HG03558 (cell line): ENCODE results near the gene SCN9A.
"Not testable (repeated sequence)": the region's sequence is repeated elsewhere in the genome, so short reads cannot be mapped to it uniquely, and the experiment has no call there.

ENCODE experiments used
- ATAC-seq: cut with Tn5 transposase; IDR thresholded peaks from one replicate; pipeline ENCODE4 v1.9.1; 2021; ENCODE audit warnings: moderate number of reproducible peaks; ENCODE audit not compliant: unreplicated experiment; ENCODE audit errors: extremely low read depth

SCN9A gene

DNA sequence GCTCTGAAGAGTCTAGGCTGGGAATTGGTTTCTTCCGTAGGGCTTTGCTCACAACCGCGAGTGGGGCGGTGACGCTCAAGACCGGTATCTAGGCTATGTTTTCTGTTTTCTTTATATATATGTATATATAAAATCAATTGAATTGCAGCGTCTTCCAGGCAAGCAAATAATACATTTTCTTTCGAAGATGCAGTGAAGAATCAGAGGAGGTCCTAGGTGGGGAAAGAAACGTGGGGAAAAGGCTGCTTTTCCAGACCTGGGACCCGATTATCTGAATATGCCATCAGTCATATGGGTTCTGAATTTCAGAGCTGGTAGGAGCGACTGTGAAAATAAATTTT, 714 bp upstream of the SCN9A start:
- no peak for ATAC-seq

DNA sequence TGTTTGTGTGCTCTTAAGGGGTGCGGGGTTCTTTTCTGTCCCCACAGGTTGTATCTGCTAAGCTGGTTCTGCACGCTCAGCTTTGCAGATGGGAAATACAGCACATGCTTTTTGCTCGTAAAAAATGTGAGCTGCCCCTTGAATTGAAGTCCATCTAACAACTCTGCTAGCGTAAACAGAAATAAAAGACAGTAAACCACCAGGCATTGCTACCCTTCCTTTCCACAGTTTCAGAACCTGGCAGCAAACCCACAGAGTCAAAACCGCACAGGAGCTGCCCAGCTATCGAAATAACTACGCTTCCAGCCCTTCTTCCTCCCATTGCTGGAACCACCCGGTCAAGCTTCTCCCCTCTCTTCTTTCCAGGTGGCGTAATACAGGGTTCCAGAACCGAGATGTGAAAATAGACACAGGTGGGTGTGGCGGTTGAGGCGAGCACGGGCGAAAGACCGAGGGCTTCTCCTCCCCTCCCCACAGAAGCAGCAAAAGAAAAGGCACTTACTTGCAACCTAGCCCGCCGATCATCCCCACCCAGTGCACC, 479 bp downstream of the SCN9A start:
- no peak for ATAC-seq

DNA sequence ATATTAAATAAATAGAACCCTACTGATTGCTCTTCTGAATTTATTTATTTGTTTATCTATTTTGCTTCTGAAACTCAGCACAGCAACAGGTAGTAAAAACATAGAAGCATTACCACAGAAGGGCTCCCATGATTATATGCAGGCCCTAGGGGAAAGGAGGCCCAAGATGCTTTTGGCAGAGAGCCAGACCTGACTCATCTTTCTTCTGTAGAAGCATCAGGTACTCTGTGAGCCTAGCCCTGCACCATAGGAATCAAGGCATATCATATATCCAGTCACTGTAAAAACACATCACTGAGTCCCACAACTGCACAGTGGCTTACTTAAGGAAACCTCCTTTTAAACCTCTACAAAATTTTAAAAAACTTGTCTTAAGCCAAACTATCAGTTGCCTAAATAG, 1.8 kb downstream of the SCN9A start:
- ATAC-seq, result no peak

DNA sequence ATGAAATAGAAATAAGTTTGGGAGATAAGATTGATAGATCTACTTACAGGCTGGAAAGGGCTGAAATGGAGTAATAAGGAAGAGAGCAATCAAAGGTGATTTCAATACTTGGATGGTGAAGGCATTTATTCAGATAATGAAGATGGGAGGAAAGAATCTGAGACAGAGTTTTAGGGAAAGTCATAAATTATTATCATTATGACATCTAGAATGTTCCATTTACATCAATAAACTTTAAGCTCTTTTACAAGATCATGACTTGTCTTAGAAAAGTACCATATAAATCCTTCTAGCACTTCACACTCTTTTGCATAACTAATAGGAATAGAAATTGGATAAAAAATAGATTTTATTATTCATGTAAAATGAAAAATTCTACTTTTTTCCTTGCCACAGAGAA, 2.2 kb downstream of the SCN9A start:
- ATAC-seq, result no peak

DNA sequence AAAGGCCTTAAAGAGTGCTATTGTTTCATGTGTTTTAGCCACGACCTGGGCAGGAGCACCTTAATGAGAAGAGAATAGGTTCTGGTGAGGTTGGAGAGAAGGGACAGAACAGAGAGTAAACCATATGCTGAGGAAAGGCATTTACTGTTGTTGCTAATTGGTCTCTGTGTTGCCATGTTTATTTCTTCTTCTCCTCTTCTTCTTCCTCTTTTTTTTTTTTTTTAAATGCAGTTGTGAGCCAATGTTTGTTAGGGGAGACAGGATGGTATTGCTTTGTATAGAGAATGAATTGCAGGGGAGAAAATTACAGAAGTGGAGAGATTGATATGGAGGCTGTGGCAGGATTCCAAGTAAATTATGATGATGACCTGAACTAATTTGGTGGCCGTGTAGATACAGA, 2.6 kb downstream of the SCN9A start:
- no peak for ATAC-seq

DNA sequence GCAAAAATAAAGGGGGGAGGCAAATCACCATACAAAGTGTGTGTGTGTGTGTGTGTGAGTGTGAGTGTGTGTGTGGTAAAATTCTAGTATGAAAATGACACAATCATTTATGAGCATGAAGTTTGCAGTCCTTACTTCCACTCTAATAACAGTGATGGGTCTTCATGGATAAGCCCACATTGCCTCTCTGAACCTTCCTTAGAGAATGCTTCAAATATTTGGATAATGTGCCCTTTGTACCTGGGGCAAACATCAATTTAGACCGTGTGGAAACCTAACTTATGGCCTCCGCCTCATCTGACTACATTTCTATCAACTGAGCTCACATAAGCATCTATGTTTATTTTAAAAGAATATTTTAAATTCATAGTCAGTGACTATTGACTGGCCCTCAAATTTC, 3.7 kb downstream of the SCN9A start:
- no peak for ATAC-seq

DNA sequence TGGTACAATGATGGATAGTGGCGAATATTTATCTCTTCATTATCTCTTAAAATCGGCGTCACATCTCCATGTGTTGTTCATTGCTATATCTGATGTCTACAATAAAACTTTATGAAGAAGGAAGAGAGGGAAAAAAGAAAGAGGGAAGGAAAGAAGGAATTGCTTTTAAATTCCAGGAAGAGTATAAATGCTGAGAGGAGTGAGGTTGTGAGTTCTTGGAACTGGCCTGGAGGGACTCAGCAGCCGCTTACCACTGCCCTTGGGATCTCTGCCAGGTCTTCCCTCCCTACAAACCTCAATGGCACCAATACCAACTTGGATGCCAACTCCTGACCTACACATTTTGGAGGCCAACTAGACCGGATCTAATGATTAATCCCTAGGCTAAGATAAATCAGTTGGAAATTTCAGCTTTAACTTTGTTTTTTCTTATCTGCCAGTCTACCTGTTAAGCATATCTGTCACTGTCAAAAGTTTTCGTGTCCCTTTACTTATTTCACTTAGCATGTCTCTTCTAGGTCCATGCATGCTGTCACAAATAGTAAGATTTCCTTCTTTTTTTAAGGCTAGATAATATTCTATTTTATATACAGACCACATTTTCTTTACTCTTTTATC, 9.8 kb downstream of the SCN9A start:
- no peak for ATAC-seq

DNA sequence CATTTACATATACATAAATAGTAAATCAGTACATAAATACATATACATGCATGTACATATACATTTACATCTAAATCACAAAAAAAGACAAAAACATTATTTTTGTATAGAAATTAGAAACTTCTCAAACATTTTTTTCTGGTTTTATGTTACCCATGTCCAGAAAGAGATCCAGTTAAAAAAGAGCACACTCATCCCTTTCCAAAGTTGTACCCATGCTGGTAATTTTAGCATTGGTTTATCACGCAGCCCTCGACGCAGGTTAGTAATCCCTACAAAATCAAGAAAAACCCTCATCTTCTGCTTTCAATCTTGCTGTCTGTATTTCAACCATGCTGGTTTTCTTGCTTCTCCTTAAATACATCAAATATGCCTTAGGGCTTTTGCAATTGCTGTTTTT, 10.5 kb downstream of the SCN9A start:
- ATAC-seq, result no peak

DNA sequence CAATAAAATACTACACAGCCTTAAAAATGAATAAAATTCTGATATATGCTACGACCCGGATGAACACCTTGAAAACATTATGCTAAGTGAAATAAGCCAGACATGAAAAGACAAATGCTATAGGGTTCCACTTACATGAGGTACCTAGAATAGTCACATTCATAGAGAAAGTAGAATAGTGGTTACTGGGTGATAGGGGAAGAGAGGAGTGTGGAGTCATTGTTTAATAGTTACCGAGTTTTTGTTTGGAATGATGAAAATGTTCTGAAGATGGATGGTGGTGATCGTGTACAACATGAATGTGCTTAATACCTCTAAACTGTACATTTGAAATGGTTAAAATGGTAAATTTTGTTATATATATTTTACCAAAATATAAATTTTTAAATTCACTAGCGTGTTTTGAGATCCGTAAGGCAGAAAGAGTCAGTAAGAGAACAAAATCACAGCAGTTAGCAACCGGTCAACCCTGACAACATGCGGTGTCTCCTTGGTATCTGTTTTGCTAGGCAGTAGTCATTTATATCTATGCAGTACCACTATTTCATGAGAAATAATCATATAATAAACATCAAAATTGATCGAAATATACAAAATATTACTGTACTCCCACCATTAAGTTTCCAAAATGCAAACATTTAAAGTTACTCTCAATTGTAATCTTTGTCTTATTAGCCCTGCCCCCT, 11.1 kb downstream of the SCN9A start:
- no peak for ATAC-seq

DNA sequence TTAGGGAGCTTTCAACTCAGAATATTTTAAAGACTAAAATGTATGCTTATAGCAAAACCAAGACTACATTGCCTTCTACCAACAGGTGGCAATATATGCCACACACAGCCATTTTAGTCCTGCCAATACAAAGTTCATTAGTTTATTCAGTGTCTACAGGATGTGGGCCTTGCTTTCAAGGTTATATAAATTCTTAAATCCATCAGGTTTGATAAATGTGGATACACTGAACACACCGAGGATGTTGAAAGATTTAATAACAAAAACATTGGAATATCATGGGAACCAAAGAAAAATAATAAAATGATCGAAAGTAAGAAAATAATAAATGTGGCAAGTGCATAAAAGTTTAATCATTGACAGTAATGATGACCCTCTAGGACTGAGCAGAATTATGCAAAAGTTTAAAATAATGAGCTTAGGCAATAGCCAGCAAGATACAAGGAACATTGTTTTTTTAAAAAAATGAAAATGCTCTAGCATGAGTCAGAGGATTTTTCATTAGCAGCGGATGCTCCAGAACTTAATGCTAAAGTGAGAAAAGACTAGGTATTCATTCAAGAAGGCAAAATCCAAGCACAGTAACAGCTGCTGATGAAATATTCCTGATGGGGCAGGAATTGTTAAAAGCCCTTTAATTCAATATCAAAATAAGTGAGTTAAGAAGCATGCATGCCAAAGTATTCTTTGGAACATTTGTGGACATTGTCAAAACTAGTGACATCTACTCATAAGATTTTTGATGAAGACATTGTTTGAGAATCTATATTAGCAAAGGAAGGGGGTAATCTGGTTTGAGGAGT, 14.2 kb downstream of the SCN9A start:
- ATAC-seq, result no peak

DNA sequence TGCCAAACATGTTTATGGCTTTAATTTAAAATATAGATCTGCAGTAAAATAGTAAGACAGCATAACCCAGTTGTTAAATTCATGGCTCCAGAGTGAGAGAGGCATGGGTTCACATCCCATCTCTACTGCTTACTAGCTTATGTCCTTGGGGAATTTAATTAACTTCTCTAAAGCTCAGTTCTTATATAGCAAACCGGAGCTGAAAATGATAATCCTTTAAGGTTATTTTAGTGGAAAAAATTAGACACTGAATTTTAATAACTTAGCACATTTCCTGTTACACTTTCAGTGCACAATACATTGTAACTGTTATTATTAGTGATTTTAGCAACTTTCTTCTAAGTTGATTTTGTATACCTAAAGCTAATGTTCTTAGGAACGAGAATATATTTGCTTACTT, 14.8 kb downstream of the SCN9A start:
- no peak for ATAC-seq

DNA sequence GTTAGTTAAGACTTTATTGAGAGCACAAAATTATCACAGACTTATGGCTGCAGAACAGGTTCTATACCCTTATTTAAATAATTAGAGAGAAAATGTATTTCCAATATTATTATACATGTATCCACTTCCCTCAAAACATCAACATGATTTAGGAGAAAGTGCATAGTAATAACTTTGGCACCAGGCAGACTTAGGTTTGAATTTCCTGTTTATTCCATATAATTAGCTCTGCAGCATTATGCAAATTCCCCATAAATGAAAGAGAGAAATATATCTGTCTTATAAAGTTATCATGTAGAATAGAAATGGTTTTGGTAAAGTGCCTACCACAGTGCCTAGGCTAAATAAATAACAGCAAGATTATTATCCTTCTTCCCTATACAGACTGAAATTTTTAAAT, 15.3 kb downstream of the SCN9A start:
- no peak for ATAC-seq

DNA sequence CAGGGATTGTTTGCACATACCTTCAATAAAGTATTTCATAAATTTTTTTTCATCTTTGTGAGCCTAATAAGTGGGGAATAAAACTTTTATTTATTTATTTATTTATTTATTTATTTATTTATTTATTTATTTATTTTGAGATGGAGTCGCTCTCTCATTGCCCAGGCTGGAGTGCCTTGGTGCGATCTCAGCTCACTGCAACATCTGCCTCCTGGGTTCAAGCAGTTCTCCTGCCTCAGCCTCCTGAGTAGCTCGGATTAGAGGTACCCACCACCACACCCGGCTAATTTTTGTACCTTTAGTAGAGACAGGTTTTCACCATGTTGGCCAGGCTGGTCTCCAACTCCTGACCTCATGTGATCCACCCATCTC, 17.8 kb downstream of the SCN9A start:
- not testable (repeated sequence) for ATAC-seq

DNA sequence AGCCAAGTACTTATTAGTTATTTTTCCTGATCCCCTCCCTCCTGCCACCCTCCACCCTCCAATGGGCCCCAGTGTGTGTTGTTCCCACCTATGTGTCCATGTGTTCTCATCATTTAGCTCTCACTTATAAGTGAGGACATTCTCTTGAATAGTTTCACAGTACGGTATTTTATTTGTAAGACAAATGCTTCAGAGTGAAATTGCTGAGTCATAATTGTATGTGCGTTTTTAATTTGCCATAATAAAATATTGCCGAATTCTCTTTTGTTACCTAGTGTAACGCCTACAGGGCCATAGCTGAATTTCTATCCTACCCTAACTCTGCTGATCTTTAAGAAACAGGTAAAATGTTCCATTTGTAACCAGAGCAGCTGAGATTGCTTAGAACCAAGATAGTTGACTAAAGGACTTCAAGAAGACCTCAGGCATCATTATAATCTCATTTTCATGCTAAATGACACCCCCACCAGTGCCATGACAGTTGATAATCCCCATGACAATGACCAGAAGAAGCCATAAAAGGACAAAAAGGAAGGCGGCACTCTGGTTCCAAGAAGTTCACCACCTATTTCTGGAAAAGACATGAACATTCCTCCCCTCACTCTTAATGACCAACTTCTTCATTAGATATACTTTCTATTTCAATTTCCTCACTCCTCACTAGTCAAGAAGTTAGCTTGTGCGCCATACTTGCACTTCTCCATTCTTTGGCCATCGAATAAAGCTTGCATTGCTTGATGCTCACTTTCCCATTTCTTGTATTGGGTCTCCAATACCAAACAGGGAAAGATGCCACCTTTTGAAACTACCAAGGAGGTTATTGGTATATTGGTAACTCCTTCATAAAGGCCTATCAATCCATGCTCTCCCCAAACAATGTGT, 18.4 kb downstream of the SCN9A start:
- no peak for ATAC-seq

DNA sequence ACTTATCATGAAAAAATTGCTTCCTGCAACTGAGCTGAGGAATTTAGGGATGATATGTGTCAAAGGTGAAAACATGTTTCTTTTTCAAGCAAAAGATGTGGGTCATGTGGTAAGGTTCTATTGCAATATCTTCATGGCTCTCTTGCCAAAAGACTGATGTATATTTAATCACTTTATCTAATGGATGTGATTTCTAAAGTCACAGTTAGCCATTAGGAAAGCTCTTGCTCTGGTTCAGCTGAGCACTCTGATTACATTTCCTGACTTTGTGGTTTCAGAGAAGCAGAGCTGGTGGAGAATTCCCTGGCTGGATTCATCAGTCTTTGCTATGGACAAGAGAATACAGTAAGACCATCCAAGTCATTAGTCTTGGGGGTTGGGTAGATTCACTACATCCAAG, 24.4 kb downstream of the SCN9A start:
- no peak for ATAC-seq

DNA sequence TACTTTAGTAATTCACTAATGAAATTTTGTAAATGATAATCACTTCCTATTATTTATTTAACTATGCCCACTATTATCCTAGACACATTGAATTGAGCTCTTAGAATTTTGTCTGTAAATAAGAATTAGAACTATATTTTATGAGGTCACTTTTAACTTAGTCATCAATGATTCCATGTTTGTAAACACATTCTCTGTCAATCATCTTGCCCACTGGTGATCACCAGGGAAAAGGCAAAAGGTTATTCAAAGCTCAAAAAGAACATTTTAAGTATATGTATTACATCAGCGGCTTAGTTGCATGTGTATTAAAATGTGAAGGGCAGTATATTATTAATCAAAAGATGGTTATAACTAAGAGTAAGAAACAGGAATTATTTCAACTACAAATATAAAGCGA, 25.2 kb downstream of the SCN9A start:
- no peak for ATAC-seq

DNA sequence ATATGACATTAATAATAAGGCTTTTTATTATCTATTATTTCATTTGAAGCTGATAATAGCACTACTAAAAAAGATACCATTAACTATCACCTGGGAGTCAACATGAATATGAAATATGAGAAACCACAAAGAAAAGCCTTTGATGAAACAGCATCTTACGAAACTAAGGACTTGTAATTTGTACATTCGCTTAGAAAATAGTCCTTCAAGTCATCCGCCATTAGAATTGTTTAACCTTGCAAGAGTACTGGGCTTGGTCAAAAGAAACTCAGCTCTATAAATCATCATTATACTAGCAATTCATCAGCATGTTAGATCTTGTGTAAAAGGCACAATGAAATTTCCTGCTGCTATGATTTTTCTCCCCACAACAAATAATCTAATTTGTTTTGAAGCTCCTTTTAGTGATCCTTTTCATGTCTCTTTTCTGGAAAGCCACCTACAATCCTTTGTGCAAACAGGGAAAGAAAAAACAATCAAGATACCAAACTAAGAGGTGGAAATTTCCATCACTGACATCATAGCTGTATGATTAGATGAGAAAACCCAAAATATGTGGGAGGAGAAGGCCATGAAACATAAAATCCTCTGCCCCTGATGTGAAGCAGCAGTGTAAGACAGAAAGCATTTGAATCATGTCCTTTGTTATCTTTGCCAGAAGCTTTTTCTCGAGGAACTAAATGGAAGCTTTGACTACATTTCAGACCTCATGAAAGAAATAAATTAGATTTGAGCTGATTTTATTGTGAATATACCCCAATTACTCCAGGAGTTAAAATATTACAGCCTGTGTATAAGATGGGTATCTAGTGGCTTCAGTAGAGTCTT, 31.2 kb downstream of the SCN9A start:
- no peak for ATAC-seq

DNA sequence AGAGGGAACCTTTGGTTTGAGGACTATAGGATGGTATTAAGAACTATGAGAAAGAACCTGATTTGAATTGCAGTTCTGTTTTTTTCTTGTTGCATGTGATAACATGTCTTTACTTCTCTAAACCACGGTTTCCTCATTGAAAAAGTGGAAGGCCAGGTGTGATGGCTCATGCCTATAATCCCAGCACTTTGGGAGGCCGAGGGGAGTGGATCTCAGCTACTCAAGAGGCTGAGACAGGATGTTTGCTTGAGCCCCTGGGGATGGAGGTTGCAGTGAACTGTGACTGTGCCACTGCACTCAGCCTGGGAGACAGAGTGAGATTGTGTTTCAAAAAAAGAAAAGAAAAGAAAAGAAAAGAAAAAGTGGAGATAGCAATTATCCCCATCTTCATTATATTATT, 32.3 kb downstream of the SCN9A start:
- no peak for ATAC-seq

DNA sequence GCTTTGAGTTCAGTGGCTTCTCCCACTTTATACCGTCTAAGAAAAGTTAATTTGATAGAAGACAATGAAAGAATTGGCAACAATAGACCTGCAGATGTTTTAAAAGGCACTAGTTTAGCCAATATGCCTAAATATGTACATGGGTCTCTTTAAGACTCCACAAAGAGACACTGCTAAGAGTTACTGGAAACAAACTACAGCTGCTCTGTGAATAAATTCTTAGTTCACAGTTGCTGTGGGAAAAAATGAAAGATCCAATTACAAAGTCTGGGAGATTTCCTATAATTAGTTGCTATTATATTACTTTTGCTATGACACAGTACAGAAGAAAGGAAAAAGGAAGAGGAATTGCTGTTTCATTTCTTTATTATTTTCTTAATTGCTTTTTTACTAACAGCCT, 34.3 kb downstream of the SCN9A start:
- ATAC-seq, result no peak
